HCEC 1CT (cell line): ENCODE data around the gene IGSF8.
"Not testable (repeated sequence)": the region's sequence is repeated elsewhere in the genome, so short reads cannot be mapped to it uniquely, and the experiment has no call there.

Experiments used
- DNase-seq: peaks from one replicate; pipeline ENCODE4 v3.0.0-alpha.2; 2017

Gene IGSF8

GRCh38 chr1:160062230-160062532 is 36.2 kb downstream of the IGSF8 start:
- no peak for DNase-seq

DNA sequence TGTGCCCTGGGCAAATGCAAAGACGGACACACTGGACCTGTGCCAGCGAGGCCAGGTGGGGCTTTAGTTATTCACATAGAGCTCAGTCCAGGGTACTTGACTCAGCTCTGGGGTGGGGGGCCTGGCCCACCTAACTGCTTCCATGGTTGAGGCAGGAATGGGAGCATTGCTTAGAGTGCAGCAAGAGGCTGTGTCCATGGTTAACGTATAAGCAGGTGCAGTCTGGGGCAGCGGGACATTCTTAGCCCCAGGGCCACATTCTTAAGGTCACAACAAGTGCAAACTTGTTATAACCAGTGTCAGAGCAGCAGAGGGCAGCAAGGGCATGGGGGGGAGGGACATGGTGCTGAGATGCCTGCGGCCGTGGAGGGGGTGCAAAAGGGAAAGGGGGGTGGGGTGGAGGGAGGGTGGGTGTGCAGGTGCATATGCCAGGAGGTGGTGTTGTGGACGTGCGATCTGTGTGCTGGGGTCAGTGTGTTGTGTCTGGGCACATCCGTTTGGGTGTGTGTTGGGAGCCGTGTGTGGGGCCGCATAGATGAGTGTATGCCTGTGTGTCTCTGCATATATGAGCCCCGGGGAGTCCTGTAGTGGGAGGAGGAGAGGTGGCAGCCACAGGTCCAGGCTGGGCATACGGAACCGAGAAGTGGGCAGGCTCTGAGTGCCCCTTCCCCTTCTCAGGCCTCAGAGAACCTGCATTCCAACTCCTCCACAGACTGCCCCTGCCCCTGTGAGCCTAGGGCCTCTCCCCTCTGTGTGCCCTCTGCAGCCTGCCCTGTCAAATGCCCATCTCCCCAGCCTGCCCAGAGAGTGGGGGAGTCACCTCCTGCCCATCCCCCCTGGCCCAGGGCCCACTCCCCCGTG is 36.8 kb downstream of the IGSF8 start:
- no peak for DNase-seq

- no peak for DNase-seq
Observed at GRCh38 chr1:160058087-160058486, 40.3 kb downstream of the IGSF8 start.

DNA sequence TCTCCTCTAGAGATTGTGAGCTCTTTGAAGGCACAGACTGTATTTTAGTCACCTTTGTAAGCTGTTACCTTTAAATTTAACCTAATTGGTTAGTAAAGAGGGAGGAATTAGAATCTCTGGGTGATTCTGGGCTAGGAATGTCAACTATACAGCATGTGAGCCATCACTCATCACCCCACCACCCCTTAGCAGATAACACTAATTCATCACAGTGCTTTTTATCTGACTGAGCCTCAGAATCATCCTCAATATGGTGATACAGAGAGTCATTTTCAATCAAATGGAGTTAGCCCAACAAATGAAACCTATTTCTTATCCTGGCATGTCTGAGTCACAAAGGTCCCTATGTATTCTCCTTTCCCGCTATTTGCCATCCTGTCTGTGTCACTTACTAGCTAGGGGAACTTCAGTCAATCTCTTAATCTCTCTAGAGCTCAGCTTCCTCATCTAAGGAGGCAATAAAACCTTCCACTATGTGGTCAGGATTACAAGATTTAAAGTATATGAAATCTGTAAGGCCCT is 41.7 kb downstream of the IGSF8 start:
- no peak for DNase-seq

DNA sequence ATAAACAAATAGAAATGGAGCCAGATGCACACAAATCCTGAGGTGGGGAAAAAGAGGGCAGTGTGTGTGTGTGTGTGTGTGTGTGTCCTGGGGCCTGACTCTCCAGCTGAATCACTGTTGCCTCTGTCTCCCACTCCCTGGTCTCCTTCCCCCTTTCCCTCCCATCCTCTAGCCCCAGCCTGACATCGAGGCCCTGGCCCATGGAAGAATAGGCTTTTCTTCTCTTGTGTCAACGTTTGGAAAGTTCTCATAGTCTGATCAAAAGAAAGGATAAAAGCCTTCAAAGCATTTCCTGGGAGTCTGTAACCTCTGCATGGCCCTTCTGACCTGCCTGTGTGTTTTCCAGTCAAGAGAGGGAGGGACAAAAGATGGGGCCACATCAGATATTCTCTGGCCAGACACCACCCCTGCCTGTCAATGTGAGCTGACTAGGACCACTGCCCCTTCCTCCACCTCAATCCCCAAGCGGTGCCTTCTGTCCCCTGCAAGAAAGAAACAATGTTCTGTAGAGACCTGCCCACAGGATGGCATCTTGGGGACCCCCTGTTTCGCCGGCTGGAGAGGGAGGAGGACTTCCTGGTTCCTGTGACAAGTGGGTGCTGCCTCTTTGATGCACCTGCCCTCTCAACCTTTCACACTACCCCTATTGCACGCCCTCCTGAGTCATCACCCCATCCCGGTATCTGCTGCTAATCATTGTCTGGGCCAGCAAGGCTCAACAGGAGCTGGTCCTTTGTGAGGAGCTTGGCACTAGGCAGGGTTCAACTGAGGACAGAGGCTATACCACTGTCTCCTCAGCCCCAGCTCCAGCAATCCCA is 44.7 kb downstream of the IGSF8 start:
- DNase-seq, result no peak

DNA sequence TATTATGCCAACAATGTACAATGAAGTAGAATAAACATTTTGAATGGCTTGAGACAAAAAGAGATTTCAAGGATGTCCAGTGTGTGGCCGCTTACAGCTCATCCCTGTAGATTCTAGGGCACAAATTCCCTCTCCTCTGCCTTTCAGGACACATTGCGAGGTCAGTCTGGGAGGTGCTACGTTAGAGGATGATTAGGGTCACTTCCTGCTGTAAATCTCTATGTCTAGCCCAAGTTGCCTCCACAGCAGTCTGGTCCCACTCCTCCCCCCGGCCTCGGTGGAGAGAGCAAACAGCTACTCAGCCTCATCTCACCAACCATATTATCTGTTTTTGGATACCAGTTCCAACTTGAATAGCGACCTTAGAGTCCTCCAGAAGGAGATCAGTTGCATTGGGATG is 45.5 kb downstream of the IGSF8 start:
- no peak for DNase-seq

GRCh38 chr1:160050619-160051018 is 47.8 kb downstream of the IGSF8 start:
- no peak for DNase-seq

GRCh38 chr1:160050182-160050581 is 48.2 kb downstream of the IGSF8 start:
- DNase-seq, result not testable (repeated sequence)

GRCh38 chr1:160049101-160049500 is 49.3 kb downstream of the IGSF8 start:
- no peak for DNase-seq

DNA sequence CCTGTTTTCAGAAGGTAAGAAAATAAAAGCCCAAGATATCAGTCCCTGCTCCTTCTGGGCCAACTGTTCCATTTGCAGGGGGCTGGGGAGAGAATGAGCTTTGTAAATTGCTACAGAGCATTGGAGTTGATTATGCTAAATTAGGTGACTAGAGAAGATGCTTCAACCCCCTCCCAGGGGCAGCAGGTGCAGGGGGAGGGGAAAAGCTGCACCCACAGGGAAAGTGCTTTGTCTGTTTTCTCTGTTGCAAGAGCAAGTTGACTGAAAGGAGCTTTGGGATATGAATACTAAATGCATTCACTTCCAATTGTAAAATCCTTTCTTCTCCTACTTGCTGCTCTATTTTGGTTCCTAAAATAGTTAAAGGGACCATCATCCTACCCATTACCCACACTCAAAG is 50.1 kb downstream of the IGSF8 start:
- no peak for DNase-seq

DNA sequence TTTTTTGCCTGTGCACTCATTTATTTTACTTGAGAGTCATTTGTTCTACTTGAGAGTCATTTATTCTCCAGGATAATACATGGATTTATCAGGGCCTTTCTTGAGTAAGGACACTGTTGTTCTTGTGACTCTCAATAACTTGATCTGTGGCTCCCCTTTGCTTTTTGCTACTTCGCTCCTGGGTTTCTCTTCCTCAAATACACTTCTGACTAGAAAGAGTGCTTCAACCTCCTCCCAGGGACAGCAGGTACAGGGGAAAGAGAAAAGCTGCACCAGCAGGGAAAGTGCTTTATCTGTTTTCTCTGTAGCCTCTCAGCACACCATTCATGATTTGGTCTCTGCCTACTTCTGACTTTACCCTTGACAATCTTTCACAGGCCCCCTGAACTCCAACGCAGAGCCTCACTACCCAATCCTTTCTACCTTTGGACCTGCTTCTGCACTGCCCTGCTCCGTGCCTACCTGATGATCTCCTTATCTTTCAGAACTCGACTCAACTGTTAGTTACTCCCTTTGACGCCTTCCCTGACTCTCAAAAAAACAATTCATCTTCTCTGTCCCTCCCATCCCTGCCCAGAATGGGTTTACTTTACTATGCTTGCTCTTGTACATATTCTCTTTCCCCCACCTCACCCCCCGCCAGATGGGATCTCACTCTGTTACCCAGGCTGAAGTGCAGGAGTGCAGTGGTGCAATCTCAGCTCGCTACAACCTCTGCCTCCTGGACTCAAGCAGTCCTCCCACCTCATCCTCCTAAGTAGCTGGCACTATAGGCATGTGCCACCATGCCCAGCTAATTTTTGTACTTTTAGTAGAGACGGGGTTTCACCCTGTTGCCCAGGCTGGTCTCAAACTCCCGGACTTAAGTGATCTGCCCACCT is 51.1 kb downstream of the IGSF8 start:
- DNase-seq, result no peak

DNA sequence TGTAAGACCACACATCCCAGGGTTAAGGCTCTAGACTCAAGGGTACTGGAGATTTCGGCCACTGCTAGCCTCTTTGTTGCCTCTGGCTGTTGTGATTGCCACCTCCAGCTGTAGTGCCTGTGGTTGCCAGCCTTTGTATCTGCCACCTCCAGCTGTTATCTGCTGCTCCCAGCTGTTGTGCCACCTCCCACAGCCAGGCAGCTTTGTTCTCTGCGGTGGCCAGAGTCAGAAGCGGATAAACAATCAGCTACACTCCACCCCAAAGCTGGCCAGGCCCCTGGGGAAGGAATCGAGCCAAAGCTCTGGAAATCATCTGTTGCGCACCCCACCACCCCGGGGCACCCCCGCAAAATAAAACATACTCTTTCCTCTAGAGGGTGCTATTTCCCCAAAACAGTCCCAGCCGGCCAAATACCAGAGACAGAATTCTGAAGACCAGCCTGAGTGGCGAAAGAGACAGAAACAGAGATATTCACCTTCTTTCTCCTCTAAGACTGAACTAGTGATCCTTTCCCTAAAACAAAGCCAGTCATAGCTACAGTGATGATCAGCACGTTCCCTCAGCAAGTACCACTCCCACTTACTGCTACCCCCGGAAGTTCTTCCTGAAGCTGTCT is 51.8 kb downstream of the IGSF8 start:
- DNase-seq, result peak; percentile 34

DNA sequence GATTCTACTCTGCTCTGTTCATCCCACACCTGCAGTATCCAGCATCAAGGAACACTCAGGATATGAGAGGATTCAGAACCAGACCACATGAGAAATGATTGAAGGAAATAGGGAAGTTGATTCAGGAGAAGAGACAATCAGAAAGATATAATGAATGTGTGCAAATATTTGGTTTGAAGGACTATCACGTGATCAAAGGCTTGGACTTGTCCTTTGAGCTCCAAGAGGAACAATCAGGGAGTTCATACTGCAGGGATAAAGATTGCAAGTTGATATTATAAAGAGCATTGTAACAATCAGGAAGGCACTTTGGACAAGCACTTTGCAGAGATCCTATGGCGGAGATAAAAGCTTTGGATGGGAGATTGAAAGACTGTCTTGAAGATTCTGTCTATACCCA is 52.8 kb downstream of the IGSF8 start:
- no peak for DNase-seq

GRCh38 chr1:160043543-160043942 is 54.9 kb downstream of the IGSF8 start:
- no peak for DNase-seq
